GM21447 (cell line): ENCODE data around the gene UBL4A.
A peak's percentile ranks its signal among the peaks of the same experiment; 100 is the strongest.

Experiments
- ATAC-seq: cut with Tn5 transposase; IDR thresholded peaks from one replicate; pipeline ENCODE4 v1.9.1; 2021; ENCODE audit not compliant: unreplicated experiment

Gene UBL4A

DNA sequence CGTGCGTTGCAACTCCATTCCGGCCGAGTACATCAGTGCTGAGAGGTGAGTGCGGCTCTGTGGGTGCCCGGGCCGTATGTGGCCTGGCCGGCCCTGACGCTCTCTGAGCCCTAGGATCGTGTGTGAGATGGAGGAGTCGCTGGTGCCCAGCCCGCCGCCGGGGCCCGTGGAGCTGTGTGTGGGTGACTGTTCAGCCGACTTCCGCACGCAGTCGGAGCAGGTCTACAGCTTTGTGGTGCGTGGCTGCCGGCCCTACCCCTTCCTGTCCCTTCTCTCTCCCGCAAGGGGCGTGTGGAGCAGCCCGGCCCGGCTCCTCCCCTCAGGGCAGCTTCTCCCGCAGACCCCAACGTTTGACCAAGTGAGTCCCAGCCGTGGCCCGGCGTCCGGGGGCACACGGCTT, 20.4 kb downstream of the UBL4A start:
- ATAC-seq = no peak

GRCh38 chrX:154465601-154466000, 20.8 kb downstream of the UBL4A start:
- ATAC-seq = no peak

GRCh38 chrX:154464806-154465365, 21.5 kb downstream of the UBL4A start:
- ATAC-seq = no peak

GRCh38 chrX:154463611-154464220, 22.7 kb downstream of the UBL4A start:
- ATAC-seq = no peak

DNA sequence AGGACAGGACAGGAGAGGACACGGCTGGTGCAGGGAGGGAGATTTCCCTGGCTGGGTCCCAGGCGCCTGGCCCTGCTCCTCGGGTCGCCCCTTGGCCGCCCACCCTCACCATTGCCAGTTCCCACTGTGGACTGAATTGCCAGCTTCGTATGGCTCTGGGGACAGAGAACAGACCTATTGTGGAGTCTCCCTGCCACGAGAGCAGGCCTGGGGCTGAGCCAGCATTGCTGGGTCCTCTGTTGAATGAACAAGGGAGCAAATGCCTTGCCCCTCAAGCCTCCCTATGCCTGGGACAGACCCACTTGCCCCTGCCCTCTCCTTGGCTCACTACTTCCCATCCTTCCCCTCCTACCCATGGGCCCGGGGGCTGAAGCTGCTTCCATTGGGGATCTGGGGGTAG, 24.0 kb downstream of the UBL4A start:
- ATAC-seq = no peak

DNA sequence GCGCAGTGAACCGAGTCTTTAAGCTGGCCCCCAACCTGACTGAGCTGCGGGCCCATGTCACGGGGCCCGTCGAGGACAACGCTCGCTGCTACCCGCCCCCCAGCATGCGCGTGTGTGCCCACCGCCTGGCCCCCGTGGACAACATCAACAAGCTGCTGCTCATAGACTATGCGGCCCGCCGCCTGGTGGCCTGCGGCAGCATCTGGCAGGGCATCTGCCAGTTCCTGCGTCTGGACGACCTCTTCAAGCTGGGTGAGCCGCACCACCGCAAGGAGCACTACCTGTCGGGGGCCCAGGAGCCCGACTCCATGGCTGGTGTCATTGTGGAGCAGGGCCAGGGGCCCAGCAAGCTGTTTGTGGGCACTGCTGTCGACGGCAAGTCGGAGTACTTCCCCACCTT, 26.1 kb downstream of the UBL4A start:
- ATAC-seq = no peak

- no peak for ATAC-seq
These were observed 26.6 kb downstream of the UBL4A start for GRCh38 chrX:154459832-154460231.

GRCh38 chrX:154458954-154459778, 27.2 kb downstream of the UBL4A start:
- ATAC-seq = no peak

GRCh38 chrX:154458116-154458953, 28.1 kb downstream of the UBL4A start, which contains the start of gene PLXNA3:
PLXNA3 (plus strand) TSS chrX:154458281; CDS start chrX:154460184, 1,903 bp downstream.
- peak; percentile 55 for ATAC-seq

GRCh38 chrX:154457491-154458115, 28.8 kb downstream of the UBL4A start:
- peak; percentile 55 for ATAC-seq

GRCh38 chrX:154452823-154453222, 33.6 kb downstream of the UBL4A start:
- ATAC-seq = no peak

GRCh38 chrX:154450312-154450711, 36.1 kb downstream of the UBL4A start:
- no peak for ATAC-seq

DNA sequence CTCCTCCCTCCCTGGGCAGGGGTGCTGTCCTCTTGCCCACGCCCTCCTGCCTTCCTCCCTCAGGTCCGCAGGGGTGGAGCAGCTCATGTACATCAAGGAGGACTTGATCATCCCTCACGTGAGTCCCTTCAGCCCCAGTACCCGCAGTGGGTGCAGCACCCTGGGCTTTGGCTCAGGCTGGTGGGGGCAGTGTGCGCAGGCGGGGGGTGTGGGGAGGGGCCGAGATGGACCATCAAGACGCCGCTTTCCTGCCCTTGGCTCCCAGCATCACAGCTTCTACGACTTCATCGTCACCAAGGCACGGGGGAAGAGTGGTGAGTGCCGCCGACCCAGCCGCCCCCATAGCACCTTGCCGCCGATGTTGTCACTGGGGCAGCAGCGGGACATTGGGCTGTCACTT, 36.8 kb downstream of the UBL4A start:
- ATAC-seq = no peak

- no peak for ATAC-seq
These were observed 37.9 kb downstream of the UBL4A start for GRCh38 chrX:154448484-154448883.

DNA sequence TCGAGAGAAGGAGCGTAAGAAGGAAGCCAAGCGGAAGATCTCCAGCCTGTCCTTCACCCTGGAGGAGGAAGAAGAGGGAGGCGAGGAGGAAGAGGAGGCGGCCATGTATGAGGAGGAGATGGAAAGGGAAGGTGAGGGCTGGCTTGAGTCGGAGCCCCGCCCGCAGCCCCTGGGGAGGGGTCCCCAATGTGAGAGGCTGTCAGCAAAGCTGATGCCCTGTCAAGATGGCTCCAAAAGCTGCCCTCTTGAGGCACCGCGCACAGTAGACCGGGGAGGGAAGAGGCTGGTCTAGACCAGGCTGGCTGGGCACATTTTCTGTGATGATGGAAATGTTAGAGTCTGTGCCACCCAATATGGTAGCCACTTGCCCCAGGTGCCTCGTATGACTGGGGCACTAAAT, 40.0 kb downstream of the UBL4A start:
- ATAC-seq = no peak

DNA sequence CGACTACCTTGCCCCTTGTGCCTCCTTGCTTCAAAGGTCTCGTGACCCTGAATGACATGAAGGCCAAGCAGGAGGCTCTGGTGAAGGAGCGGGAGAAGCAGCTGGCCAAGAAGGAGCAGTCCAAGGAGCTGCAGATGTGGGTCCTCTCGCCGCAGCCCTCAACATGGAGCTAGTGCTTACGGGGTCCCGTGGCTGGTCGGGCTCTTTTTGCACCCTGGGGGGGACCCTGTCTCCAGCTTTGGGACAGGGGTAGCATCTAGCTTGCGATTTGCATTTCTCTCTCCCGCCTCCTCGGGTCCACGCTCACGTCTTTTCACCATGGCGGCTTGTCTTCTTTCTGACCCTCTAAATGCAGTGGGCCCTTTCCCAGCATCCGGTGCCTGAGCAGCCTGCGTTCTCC, 40.6 kb downstream of the UBL4A start:
- ATAC-seq = no peak

GRCh38 chrX:154444755-154445246, 41.6 kb downstream of the UBL4A start:
- ATAC-seq = no peak

- no peak for ATAC-seq
These were observed 42.2 kb downstream of the UBL4A start, which contains the start of gene FAM50A for GRCh38 chrX:154443992-154444754. FAM50A (plus strand) TSS chrX:154444141; CDS start chrX:154444236, 95 bp downstream.

DNA sequence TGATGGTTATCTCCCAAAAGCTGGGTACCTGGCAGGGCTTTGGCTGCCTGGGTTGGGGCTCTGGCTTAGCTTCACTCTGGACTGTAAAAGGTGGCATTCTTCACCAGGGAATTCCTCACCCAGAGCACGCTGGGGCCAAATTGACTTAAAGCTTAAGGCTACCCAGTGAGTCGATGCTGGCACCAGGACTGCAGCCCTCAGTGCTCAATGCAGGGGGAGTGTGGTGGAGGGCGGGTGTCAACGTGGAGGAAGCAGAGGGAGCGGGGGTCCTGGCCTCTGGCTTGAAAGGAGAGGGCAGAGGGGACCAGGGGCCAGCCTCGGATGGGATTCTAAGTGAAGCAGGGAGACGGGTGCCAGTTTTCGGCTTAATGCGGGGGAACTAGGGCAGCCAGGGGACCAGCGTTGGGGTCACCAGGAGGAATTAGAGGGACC, 42.9 kb downstream of the UBL4A start:
- no peak for ATAC-seq
